SJCRH30 (cell line): Measurements from ENCODE around the gene TPM2. TPM values are rescaled to one million over a fixed set of nuclear protein-coding genes. Genes with fewer than 3 reads are reported as not detected.

ENCODE experiments used
- DNase-seq, 2 experiments: peaks; one replicate each; pipeline ENCODE4 v3.0.0-alpha.2; 2015 to 2020
- H3K27ac ChIP-seq: fragments of 250-450 bp; sonication (Bioruptor Pico); 2 replicates; pipeline ENCODE4 v1.5.1; 2020; ENCODE audit warnings: mild to moderate bottlenecking, moderate library complexity
- H3K27me3 ChIP-seq: fragments of 250-450 bp; sonication (Bioruptor Pico); 2 replicates; pipeline ENCODE4 v1.5.1; 2020; ENCODE audit warnings: mild to moderate bottlenecking, moderate library complexity
- H3K36me3 ChIP-seq: fragments of 250-450 bp; sonication (Bioruptor Pico); 2 replicates; pipeline ENCODE4 v1.5.1; 2020; ENCODE audit warnings: mild to moderate bottlenecking, moderate library complexity
- H3K4me1 ChIP-seq: fragments of 250-450 bp; sonication (Bioruptor Pico); 2 replicates; pipeline ENCODE4 v1.5.1; 2020; ENCODE audit warnings: mild to moderate bottlenecking, moderate library complexity
- H3K4me3 ChIP-seq: fragments of 250-450 bp; sonication (Bioruptor Pico); 2 replicates; pipeline ENCODE4 v1.5.1; 2020; ENCODE audit warnings: mild to moderate bottlenecking, moderate library complexity
- H3K9me3 ChIP-seq: fragments of 250-450 bp; sonication (Bioruptor Pico); replicated peaks from 2 replicates; pipeline ENCODE4 v1.5.1; 2020; ENCODE audit warnings: mild to moderate bottlenecking, moderate library complexity
- total RNA-seq: library from RNA; depleted of rRNA; stranded (reverse); fragments of >200 nt; shearing (Covaris generic); gene quantifications from 2 replicates; pipeline ENCODE4 v1.2.3, GENCODE V29; 2014

TPM2 gene
- total RNA-seq, 1 experiment from 2014 or later: 459 TPM

GRCh38 chr9:35691757-35692301 is 2.1 kb upstream of the TPM2 start:
- Histone ChIP-seq H3K36me3 (peaks cover 14% of the 10 kb centered on the region), H3K27ac (no peak overlapping the region; the same call in 1 of the 2 replicates), H3K4me1 (peaks cover 13% of the 10 kb centered on the region), H3K27me3 (no peaks in the 10 kb centered on the region), H3K4me3 (peak overlapping the region; percentile 98), H3K9me3 (no peaks in the 10 kb centered on the region)
- DNase-seq: no peak

GRCh38 chr9:35691334-35691650 is 1.6 kb upstream of the TPM2 start:
- peak overlapping the region; percentile 98 for H3K4me3 ChIP-seq
- H3K4me1 ChIP-seq: peaks cover 13% of the 10 kb centered on the region
- no peak for DNase-seq
- no peaks in the 10 kb centered on the region for H3K9me3 ChIP-seq
- H3K27me3 ChIP-seq: no peaks in the 10 kb centered on the region
- peak overlapping the region; percentile 97 for H3K27ac ChIP-seq
- peaks cover 13% of the 10 kb centered on the region for H3K36me3 ChIP-seq

- no peaks in the 10 kb centered on the region for H3K9me3 ChIP-seq
- DNase-seq: peak; percentile 84 to 85
- peaks cover 13% of the 10 kb centered on the region for H3K4me1 ChIP-seq
- no peaks in the 10 kb centered on the region for H3K27me3 ChIP-seq
- H3K27ac ChIP-seq: peak overlapping the region; percentile 97
- peaks cover 18% of the 10 kb centered on the region for H3K36me3 ChIP-seq
- H3K4me3 ChIP-seq: peak overlapping the region; percentile 98
Observed at GRCh38 chr9:35690614-35691333, 1.0 kb upstream of the TPM2 start.

- DNase-seq: peak in 1 of 2 experiments; percentile 73
- Histone ChIP-seq H3K4me3 (peak overlapping the region; percentile 98), H3K4me1 (peaks cover 13% of the 10 kb centered on the region), H3K27me3 (no peaks in the 10 kb centered on the region), H3K9me3 (no peaks in the 10 kb centered on the region), H3K36me3 (peaks cover 23% of the 10 kb centered on the region), H3K27ac (peak overlapping the region; percentile 97)
Observed at GRCh38 chr9:35690294-35690613, 529 bp upstream of the TPM2 start.

- DNase-seq: peak; percentile 33 to 59
- Histone ChIP-seq H3K36me3 (peaks cover 37% of the 10 kb centered on the region), H3K27me3 (no peaks in the 10 kb centered on the region), H3K4me1 (peaks cover 13% of the 10 kb centered on the region), H3K4me3 (peak overlapping the region; percentile 98), H3K27ac (peak overlapping the region; percentile 97), H3K9me3 (no peaks in the 10 kb centered on the region)
Observed at GRCh38 chr9:35688558-35689541, 875 bp downstream of the TPM2 start.

GRCh38 chr9:35687972-35688557 is 1.7 kb downstream of the TPM2 start:
- H3K27ac ChIP-seq: peak overlapping the region; percentile 97; the same call in 1 of the 2 replicates
- no peaks in the 10 kb centered on the region for H3K9me3 ChIP-seq
- H3K27me3 ChIP-seq: no peaks in the 10 kb centered on the region
- H3K36me3 ChIP-seq: peaks cover 45% of the 10 kb centered on the region
- H3K4me3 ChIP-seq: peak overlapping the region; percentile 98
- no peak for DNase-seq
- peaks cover 13% of the 10 kb centered on the region for H3K4me1 ChIP-seq

- Histone ChIP-seq H3K36me3 (peaks cover 53% of the 10 kb centered on the region), H3K9me3 (no peaks in the 10 kb centered on the region), H3K4me1 (peaks cover 13% of the 10 kb centered on the region), H3K4me3 (no peak overlapping the region), H3K27ac (no peak overlapping the region), H3K27me3 (no peaks in the 10 kb centered on the region)
- DNase-seq: no peak
Observed at GRCh38 chr9:35687306-35687705, 2.4 kb downstream of the TPM2 start.

- Histone ChIP-seq H3K4me3 (no peak overlapping the region), H3K27me3 (no peaks in the 10 kb centered on the region), H3K27ac (no peak overlapping the region), H3K9me3 (no peaks in the 10 kb centered on the region), H3K4me1 (peaks cover 13% of the 10 kb centered on the region), H3K36me3 (peaks cover 53% of the 10 kb centered on the region)
- no peak for DNase-seq
Observed at GRCh38 chr9:35686222-35687203, 3.2 kb downstream of the TPM2 start.

- H3K36me3 ChIP-seq: peaks cover 53% of the 10 kb centered on the region
- H3K27me3 ChIP-seq: no peaks in the 10 kb centered on the region
- H3K4me1 ChIP-seq: peaks cover 13% of the 10 kb centered on the region
- H3K4me3 ChIP-seq: no peak overlapping the region
- no peak for DNase-seq
- H3K27ac ChIP-seq: no peak overlapping the region
- H3K9me3 ChIP-seq: no peaks in the 10 kb centered on the region
Observed at GRCh38 chr9:35685506-35685905, 4.2 kb downstream of the TPM2 start.

GRCh38 chr9:35684921-35685320 is 4.8 kb downstream of the TPM2 start:
- peaks cover 53% of the 10 kb centered on the region for H3K36me3 ChIP-seq
- H3K27ac ChIP-seq: no peak overlapping the region
- no peak overlapping the region for H3K4me3 ChIP-seq
- H3K27me3 ChIP-seq: no peaks in the 10 kb centered on the region
- DNase-seq: no peak
- no peaks in the 10 kb centered on the region for H3K9me3 ChIP-seq
- peaks cover 13% of the 10 kb centered on the region for H3K4me1 ChIP-seq

GRCh38 chr9:35683323-35683722 is 6.4 kb downstream of the TPM2 start:
- Histone ChIP-seq H3K4me3 (no peak overlapping the region), H3K4me1 (peaks cover 11% of the 10 kb centered on the region), H3K27me3 (no peaks in the 10 kb centered on the region), H3K27ac (no peak overlapping the region), H3K36me3 (peaks cover 53% of the 10 kb centered on the region), H3K9me3 (no peaks in the 10 kb centered on the region)
- DNase-seq: no peak

- H3K27ac ChIP-seq: no peak overlapping the region
- no peaks in the 10 kb centered on the region for H3K9me3 ChIP-seq
- H3K36me3 ChIP-seq: peaks cover 48% of the 10 kb centered on the region
- H3K27me3 ChIP-seq: no peaks in the 10 kb centered on the region
- DNase-seq: no peak
- H3K4me3 ChIP-seq: no peak overlapping the region
- peaks cover 5% of the 10 kb centered on the region for H3K4me1 ChIP-seq
Observed at GRCh38 chr9:35682520-35683315, 7.0 kb downstream of the TPM2 start.

- no peaks in the 10 kb centered on the region for H3K27me3 ChIP-seq
- H3K4me3 ChIP-seq: no peak overlapping the region
- DNase-seq: no peak
- H3K4me1 ChIP-seq: no peaks in the 10 kb centered on the region; the same call in 1 of the 2 replicates
- no peaks in the 10 kb centered on the region for H3K9me3 ChIP-seq
- H3K27ac ChIP-seq: no peak overlapping the region
- peaks cover 41% of the 10 kb centered on the region for H3K36me3 ChIP-seq
Observed at GRCh38 chr9:35682051-35682450, 7.7 kb downstream of the TPM2 start.
